ENCODE measurements around the gene ASPHD2. TPM values are rescaled to one million over a fixed set of nuclear protein-coding genes. Genes with fewer than 3 reads are reported as not detected.
A peak's percentile ranks its signal among the peaks of the same experiment; 100 is the strongest.

Gene ASPHD2
- total RNA-seq, 1 experiment from 2014 or later: 0.20 TPM

DNA sequence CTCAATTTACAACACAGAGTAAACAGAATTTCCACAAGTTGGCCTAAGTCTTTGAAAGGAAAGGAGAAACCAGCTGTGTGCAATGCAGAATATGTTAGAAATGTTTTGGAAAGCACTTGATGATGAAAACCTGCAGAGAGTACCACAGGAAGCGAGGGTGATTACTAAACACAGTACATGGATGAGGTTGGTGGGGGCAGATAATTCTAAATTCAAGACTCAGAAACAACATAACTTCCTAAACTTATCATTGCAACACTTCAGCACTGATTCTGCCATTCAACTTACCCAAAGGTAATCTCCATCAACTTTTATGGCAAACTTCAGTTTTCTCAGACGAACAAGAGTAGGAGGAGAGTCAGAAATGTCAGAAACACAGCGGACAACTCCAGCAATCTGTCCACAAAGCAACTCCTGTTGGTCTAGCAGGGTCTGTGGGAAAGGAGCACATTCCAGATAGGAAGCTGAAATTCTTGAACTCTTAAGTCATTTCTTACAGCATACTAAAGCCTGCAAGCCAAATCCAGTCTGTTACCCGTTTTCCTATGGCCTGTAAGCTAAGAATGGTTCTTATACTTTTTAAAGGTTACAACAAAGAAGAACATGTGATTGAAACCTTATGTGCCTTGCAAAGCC lies 47.8 kb downstream of the ASPHD2 start:
- no peak for DNase-seq (ENCODE audit: low spot score)

GRCh38 chr22:26477341-26477731 lies 48.3 kb downstream of the ASPHD2 start:
- DNase-seq (ENCODE audit: low spot score): no peak

GRCh38 chr22:26479043-26479791 lies 50.2 kb downstream of the ASPHD2 start:
- DNase-seq (ENCODE audit: low spot score): peak; percentile 31

DNA sequence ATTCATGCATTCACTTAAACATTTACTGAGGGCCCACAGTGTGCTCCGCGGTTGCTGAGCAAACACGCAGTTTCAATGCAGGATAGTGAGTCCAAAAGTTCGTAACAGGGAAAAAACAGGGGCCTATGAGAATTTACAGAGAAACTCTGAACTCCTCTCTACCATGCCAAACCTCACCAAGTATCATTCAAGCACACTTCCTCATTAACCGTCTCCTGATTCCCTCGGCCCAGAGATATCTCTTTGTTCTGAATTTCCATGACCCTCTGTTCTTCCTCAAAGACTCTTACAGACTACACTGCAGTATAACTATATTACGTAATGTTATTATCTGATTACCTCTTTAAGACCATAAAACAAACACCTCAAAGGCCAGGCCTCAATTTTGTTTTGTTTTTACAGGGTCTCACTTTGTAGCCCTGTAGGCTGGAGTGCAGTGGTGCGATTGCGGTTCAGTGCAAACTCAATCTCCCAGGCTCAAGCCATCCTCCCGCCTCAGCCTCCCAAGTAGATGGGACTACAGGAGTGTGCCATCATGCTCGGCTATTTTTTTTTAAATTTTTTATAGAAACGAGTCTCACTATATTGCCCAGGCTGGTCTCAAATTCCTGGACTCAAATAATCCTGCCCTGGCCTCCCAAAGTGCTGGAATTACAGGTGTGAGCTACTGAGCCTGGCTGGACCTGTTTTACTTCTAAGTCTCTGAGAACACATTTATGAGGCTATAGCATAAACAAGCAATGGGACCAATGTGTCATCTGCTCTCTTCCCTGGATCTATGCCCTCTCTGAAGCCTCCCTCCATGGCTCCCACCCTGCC lies 50.9 kb downstream of the ASPHD2 start:
- DNase-seq (ENCODE audit: low spot score): peak; percentile 5

- DNase-seq (ENCODE audit: low spot score): no peak
These were observed 51.5 kb downstream of the ASPHD2 start for GRCh38 chr22:26480611-26480932.

- DNase-seq (ENCODE audit: low spot score): no peak
These were observed 52.1 kb downstream of the ASPHD2 start for GRCh38 chr22:26481112-26481693.

DNA sequence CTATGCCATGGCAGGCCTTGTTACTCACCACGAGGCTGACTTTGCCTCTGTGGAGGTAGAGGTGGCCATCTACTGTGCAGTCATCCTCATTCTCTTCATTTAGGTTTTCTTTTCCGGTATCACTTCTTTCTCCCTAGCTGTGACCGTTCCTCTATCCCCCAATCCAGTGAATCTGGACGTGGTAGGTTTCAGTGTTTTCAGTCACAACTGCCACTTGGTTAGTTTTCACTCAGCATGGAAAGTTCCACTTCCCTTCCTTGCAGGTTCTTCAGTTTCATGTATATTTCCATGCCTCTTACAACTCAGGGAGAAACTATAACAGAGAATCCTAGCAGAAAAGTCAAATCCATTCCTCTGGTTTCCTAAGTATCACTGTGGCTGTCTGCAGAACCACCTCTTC lies 52.6 kb downstream of the ASPHD2 start:
- no peak for DNase-seq (ENCODE audit: low spot score)

GRCh38 chr22:26482161-26482560 lies 53.1 kb downstream of the ASPHD2 start:
- no peak for DNase-seq (ENCODE audit: low spot score)

- DNase-seq (ENCODE audit: low spot score): peak; percentile 5
These were observed 54.0 kb downstream of the ASPHD2 start for GRCh38 chr22:26483043-26483438.

DNA sequence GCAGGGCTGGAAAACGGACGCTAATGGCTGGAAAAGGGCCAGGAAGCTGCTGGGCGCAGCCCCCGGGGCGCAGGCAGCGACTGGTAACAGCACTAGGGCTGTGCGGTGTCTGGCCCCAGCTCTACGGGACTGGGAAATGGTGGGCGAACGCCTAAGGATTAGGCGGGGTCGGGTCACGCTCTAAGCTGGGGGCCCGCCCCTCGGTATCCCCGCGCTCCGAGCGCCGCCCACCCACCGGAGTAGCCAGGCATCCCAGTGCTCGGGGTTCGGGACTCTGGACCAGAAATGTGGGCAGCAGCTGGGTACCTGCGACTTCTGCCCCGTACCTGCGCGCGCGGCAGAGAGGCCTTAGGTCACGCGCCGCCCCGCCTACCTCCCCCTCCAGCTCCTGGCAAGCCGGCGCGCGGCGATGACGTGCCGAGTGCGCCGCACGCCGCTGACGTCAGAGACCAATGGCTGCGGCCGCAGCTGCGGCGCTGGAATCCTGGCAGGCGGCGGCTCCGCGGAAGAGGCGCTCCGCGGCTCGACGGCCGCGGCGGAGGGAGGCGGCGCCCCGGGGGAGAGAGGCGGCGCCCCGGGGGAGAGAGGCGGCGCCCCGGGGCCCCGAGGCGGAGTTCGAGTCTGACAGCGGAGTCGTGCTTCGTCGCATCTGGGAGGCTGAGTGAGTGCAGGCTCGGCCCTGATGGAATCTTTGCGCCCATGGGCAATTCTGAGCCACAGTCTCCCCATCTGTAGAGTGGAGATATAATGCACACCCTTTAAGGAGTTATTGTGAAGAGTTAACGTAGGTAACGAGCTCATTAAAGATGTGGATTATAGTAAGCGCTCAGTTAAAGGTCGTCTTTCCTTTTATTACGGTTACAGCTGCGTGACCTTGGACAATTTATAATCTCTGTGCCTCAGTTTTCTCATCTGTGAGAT lies 54.6 kb downstream of the ASPHD2 start, which contains the start of the genes HPS4 and SRRD:
HPS4 (minus strand) TSS at position 345 of the 921 bp plus-strand sequence. CDS start 2,021 bp downstream, outside the sequence.
SRRD (plus strand) TSS at position 439 of the 921 bp plus-strand sequence; CDS start at position 453, 14 bp downstream.
- DNase-seq (ENCODE audit: low spot score): peak; percentile 89

DNA sequence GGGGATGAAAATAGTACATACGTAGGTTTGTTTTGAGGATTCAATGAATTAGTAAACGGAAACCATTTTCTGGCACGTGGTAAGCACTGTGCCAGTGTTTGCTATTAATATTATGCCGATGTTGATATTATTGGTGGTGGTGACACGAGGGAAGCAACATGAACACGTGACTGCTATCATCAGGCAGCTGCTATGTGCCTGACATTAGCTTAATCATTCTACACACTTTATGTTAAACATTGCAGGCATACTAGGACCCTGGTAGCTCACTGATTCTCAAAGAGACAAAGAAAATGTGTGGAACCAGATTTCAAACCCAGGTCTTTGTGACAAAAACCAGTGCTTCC lies 55.3 kb downstream of the ASPHD2 start:
- DNase-seq (ENCODE audit: low spot score): no peak

GRCh38 chr22:26485013-26485412 lies 56.0 kb downstream of the ASPHD2 start:
- no peak for DNase-seq (ENCODE audit: low spot score)

DNA sequence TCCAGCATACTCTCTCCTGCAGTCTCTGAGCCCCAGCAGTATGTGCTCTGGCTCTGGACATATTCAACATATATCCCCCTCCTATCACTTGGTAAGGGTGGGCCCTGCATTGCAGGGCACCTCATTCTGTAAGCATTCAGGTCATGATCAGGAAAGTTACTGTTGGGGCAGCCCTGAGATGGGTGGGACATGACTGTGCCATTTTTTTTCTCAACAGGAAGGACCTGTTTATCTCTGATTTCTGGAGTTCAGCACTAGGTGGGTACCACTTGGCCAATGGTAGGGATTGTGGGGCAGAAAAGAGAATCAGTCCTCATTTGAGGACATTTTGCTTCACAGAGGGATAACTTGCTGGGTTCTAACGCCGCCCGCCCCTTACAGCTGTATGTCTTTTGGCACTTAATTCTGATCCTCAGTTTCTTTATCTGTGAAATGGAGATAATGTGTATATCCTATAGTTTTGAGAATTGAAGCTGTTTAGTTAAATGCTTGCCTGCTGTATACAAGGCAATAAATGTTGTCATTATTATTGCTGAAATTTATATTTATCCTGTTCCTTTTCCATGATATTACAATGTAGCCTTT lies 56.8 kb downstream of the ASPHD2 start:
- no peak for DNase-seq (ENCODE audit: low spot score)

GRCh38 chr22:26486394-26486793 lies 57.3 kb downstream of the ASPHD2 start:
- no peak for DNase-seq (ENCODE audit: low spot score)

- no peak for DNase-seq (ENCODE audit: low spot score)
These were observed 58.9 kb downstream of the ASPHD2 start for GRCh38 chr22:26487996-26488395.

DNA sequence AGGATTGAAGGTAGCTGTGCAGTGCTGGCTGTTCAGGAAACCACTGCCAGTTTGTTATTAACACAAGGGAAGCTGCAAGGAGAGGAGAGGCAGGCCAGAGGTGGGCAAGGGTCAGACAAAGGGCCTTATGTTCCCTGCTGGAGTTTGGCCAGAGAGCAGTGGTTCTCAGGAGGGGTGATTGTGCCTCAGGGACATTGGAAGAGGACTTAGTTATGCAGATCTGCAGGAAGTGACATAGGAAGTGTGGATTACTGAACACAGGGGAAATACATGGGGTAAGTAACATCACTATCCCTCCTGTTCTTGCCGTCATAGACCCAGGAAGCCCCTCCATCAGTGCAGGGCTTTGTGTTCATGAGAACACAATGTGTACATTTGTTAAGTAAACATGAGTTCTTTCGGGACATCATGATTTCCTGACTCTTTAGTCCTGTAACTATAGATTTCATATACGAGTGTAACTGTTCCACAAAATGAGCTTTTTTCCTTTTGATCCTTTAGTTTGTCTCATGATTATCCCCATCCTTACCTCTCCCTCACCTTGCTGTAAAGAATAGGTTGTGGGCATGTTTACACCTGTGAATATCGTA lies 60.5 kb downstream of the ASPHD2 start:
- DNase-seq (ENCODE audit: low spot score): no peak

DNA sequence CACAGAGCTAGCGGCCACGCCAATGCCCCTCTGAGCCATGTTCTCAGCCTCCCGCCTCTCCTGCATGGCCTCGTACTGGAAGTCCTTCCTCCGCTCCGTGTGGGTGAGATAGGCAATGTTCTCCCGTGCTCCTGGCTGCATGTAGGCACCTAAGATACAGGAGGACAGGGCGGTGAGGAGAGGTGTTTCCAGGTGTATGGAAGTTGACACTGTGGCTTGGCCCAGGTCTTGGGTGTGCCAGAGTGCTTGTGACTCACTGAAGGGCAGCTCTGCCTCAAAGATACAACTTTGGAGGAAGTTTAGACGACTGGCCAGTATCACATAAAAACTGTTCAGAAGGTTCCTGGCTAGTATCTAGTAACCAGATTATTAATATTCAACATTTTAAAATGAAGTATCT lies 63.2 kb downstream of the ASPHD2 start:
- no peak for DNase-seq (ENCODE audit: low spot score)

- DNase-seq (ENCODE audit: low spot score): no peak
These were observed 65.4 kb downstream of the ASPHD2 start for GRCh38 chr22:26494506-26494905.
